SU-DHL-6 (cell line): Measurements from ENCODE around the gene SLFNL1.

Source experiments
- H2AFZ ChIP-seq: fragments of 200-600 bp; sonication (generic); 2 replicates; pipeline ENCODE4 v1.6.1; 2014; ENCODE audit warnings: low read depth, mild to moderate bottlenecking, moderate library complexity, mixed read lengths, antibody characterized with exemption, low read length; ENCODE audit not compliant: severe bottlenecking
- H3F3A ChIP-seq: fragments of 200-600 bp; shearing (Covaris generic); 2 replicates; pipeline ENCODE4 v1.6.0; 2016; ENCODE audit warnings: antibody characterized with exemption, mild to moderate bottlenecking; ENCODE audit not compliant: insufficient read depth
- H3K27ac ChIP-seq: fragments of 200-600 bp; sonication (generic); 2 replicates; pipeline ENCODE4 v1.5.1; 2016; ENCODE audit warnings: low read depth, mild to moderate bottlenecking, low read length, moderate library complexity, mixed read lengths
- H3K27me3 ChIP-seq: fragments of 200-600 bp; sonication (generic), shearing (Covaris generic); 2 replicates; pipeline ENCODE4 v1.6.0; 2014; ENCODE audit warnings: mild to moderate bottlenecking, low read length
- H3K36me3 ChIP-seq: fragments of 200-600 bp; sonication (generic); 2 replicates; pipeline ENCODE4 v1.6.1; 2014; ENCODE audit warnings: mild to moderate bottlenecking, low read length, mixed read lengths
- H3K4me2 ChIP-seq: fragments of 300-600, 200-600 bp; shearing (Covaris generic), sonication (generic); 2 replicates; pipeline ENCODE4 v1.6.0; 2014; ENCODE audit warnings: low read length, low read depth, mild to moderate bottlenecking; ENCODE audit not compliant: poor library complexity, severe bottlenecking
- H3K4me3 ChIP-seq: fragments of 200-600 bp; sonication (generic); 2 replicates; pipeline ENCODE4 v1.5.1; 2014; ENCODE audit warnings: antibody characterized with exemption, low read length, mild to moderate bottlenecking, mixed read lengths; ENCODE audit not compliant: insufficient read depth, poor library complexity, severe bottlenecking
- H3K79me2 ChIP-seq: fragments of 200-600 bp; sonication (generic); 2 replicates; pipeline ENCODE4 v1.6.1; 2014; ENCODE audit warnings: mild to moderate bottlenecking, low read length, moderate library complexity; ENCODE audit not compliant: insufficient read depth
- H3K9ac ChIP-seq: fragments of 200-600 bp; sonication (generic); 2 replicates; pipeline ENCODE4 v1.7.0; 2014; ENCODE audit warnings: mild to moderate bottlenecking, low read length
- H3K9me2 ChIP-seq: fragments of 200-600 bp; sonication (generic); replicated peaks from 2 replicates; pipeline ENCODE4 v1.6.1; 2014; ENCODE audit warnings: low read length; ENCODE audit not compliant: insufficient read depth
- H3K9me3 ChIP-seq: fragments of 200-600 bp; sonication (generic); 2 replicates; pipeline ENCODE4 v1.6.1; 2014; ENCODE audit warnings: low read length, mixed read lengths; ENCODE audit not compliant: insufficient read depth
- H4K20me1 ChIP-seq: fragments of 200-600 bp; sonication (generic); 2 replicates; pipeline ENCODE4 v1.6.1; 2014; ENCODE audit warnings: low read depth, mild to moderate bottlenecking, antibody characterized with exemption, low read length, moderate library complexity, mixed read lengths
- CTCF ChIP-seq: fragments of 200-600 bp; sonication (generic); IDR thresholded peaks from one replicate; pipeline ENCODE4 v1.5.1; 2017; ENCODE audit warnings: antibody characterized with exemption, mild to moderate bottlenecking, low read length, moderate library complexity; ENCODE audit not compliant: insufficient read depth, poor library complexity, severe bottlenecking
- EZH2phosphoT487 ChIP-seq: fragments of 200-600 bp; sonication (generic), shearing (Covaris generic); conservative IDR thresholded peaks from 2 replicates; pipeline ENCODE4 v1.6.1; 2018; ENCODE audit warnings: mild to moderate bottlenecking, antibody characterized with exemption, low read length, moderate library complexity, mixed read lengths

Gene SLFNL1

GRCh38 chr1:41019353-41019745 is 2.2 kb downstream of the SLFNL1 start:
- H3K4me2 ChIP-seq, result no peak overlapping the region
- no peaks in the 10 kb centered on the region for H3K9me3 ChIP-seq
- H3F3A ChIP-seq, result no peaks in the 10 kb centered on the region; the same call in 1 of the 2 replicates
- TF ChIP-seq EZH2phosphoT487 (no peak), CTCF (no peak)
- no peaks in the 10 kb centered on the region for H3K9me2 ChIP-seq
- no peak overlapping the region for H3K4me3 ChIP-seq
- H2AFZ ChIP-seq, result no peak overlapping the region
- H3K79me2 ChIP-seq, result no peaks in the 10 kb centered on the region
- H3K36me3 ChIP-seq, result no peaks in the 10 kb centered on the region
- no peak overlapping the region for H3K27ac ChIP-seq
- H3K9ac ChIP-seq, result no peak overlapping the region
- H3K27me3 ChIP-seq, result no peaks in the 10 kb centered on the region
- no peaks in the 10 kb centered on the region for H4K20me1 ChIP-seq

GRCh38 chr1:41018018-41018410 is 3.5 kb downstream of the SLFNL1 start:
- Histone ChIP-seq H3K4me2 (no peak overlapping the region), H3K9me2 (no peaks in the 10 kb centered on the region), H4K20me1 (no peaks in the 10 kb centered on the region), H3K27ac (no peak overlapping the region), H3K9me3 (no peaks in the 10 kb centered on the region), H2AFZ (no peak overlapping the region), H3K27me3 (no peaks in the 10 kb centered on the region), H3K4me3 (no peak overlapping the region), H3F3A (no peaks in the 10 kb centered on the region), H3K36me3 (0 out of 2 replicates have a peak, but pooled peaks cover 4% of the 10 kb centered on the region), H3K79me2 (no peaks in the 10 kb centered on the region), H3K9ac (no peak overlapping the region)
- TF ChIP-seq CTCF (no peak), EZH2phosphoT487 (no peak)

GRCh38 chr1:41017141-41018017 is 4.1 kb downstream of the SLFNL1 start:
- Histone ChIP-seq H3K27ac (no peak overlapping the region), H3K4me3 (no peak overlapping the region), H3K36me3 (peaks cover 8% of the 10 kb centered on the region; the same call in 1 of the 2 replicates), H3K9me3 (no peaks in the 10 kb centered on the region), H4K20me1 (no peaks in the 10 kb centered on the region), H3K9me2 (no peaks in the 10 kb centered on the region), H3K4me2 (no peak overlapping the region), H3K9ac (no peak overlapping the region), H2AFZ (no peak overlapping the region), H3K27me3 (no peaks in the 10 kb centered on the region), H3K79me2 (no peaks in the 10 kb centered on the region), H3F3A (no peaks in the 10 kb centered on the region)
- no peak for TF ChIP-seq CTCF
- TF ChIP-seq EZH2phosphoT487, result no peak
